Choroid plexus epithelial cell (primary cell): ENCODE data around the gene CLPX.
"Not testable (repeated sequence)": the region's sequence is repeated elsewhere in the genome, so short reads cannot be mapped to it uniquely, and the experiment has no call there.

Source experiments
- DNase-seq: peaks from one replicate; pipeline ENCODE4 v3.0.0-alpha.2; 2010; ENCODE audit warnings: low read depth
- H3K4me3 ChIP-seq: 2 replicates; pipeline ENCODE4 v1.5.1; 2011; ENCODE audit warnings: low read depth, mild to moderate bottlenecking, control low read depth, low read length, moderate library complexity
- CTCF ChIP-seq: conservative IDR thresholded peaks from 2 replicates; pipeline ENCODE4 v1.5.1; 2011; ENCODE audit warnings: low read depth, mild to moderate bottlenecking, control low read depth, inconsistent platforms, low read length, moderate library complexity

The CLPX gene

GRCh38 chr15:65196637-65197336, 11.6 kb upstream of the CLPX start:
- no peak for DNase-seq
- no peak overlapping the region for H3K4me3 ChIP-seq
- TF ChIP-seq CTCF = no peak

- no peak overlapping the region for H3K4me3 ChIP-seq
- DNase-seq = no peak
- TF ChIP-seq CTCF = no peak
Measured at GRCh38 chr15:65195548-65195923, 10.4 kb upstream of the CLPX start.

- DNase-seq = peak; percentile 56
- no peak overlapping the region for H3K4me3 ChIP-seq
- TF ChIP-seq CTCF = peak; percentile 4
Measured at GRCh38 chr15:65194826-65195547, 9.8 kb upstream of the CLPX start.

GRCh38 chr15:65192016-65192415, 6.9 kb upstream of the CLPX start:
- peak; percentile 51 for DNase-seq
- TF ChIP-seq CTCF = no peak
- no peak overlapping the region for H3K4me3 ChIP-seq

- peak; percentile 89 for TF ChIP-seq CTCF
- DNase-seq = peak; percentile 79
Measured at GRCh38 chr15:65189102-65189740, 4.1 kb upstream of the CLPX start.

GRCh38 chr15:65188472-65188871, 3.3 kb upstream of the CLPX start:
- DNase-seq, H3K4me3 ChIP-seq: not testable (repeated sequence)

More at GRCh38 chr15:65189102-65189740, 4.1 kb upstream of the CLPX start:
- no peak overlapping the region for H3K4me3 ChIP-seq

GRCh38 chr15:65184305-65184867, 756 bp downstream of the CLPX start:
- no peak for TF ChIP-seq CTCF
- peak overlapping the region; percentile 97 for H3K4me3 ChIP-seq
- peak; percentile 56 for DNase-seq
